ENCODE data around the gene CYB561A3. TPM values are rescaled to one million over a fixed set of nuclear protein-coding genes. Genes with fewer than 3 reads are reported as not detected.
"Not testable (repeated sequence)": the region's sequence is repeated elsewhere in the genome, so short reads cannot be mapped to it uniquely, and the experiment has no call there.

Gene CYB561A3, protein sequence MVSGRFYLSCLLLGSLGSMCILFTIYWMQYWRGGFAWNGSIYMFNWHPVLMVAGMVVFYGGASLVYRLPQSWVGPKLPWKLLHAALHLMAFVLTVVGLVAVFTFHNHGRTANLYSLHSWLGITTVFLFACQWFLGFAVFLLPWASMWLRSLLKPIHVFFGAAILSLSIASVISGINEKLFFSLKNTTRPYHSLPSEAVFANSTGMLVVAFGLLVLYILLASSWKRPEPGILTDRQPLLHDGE
- total RNA-seq: 37.8 TPM

DNA sequence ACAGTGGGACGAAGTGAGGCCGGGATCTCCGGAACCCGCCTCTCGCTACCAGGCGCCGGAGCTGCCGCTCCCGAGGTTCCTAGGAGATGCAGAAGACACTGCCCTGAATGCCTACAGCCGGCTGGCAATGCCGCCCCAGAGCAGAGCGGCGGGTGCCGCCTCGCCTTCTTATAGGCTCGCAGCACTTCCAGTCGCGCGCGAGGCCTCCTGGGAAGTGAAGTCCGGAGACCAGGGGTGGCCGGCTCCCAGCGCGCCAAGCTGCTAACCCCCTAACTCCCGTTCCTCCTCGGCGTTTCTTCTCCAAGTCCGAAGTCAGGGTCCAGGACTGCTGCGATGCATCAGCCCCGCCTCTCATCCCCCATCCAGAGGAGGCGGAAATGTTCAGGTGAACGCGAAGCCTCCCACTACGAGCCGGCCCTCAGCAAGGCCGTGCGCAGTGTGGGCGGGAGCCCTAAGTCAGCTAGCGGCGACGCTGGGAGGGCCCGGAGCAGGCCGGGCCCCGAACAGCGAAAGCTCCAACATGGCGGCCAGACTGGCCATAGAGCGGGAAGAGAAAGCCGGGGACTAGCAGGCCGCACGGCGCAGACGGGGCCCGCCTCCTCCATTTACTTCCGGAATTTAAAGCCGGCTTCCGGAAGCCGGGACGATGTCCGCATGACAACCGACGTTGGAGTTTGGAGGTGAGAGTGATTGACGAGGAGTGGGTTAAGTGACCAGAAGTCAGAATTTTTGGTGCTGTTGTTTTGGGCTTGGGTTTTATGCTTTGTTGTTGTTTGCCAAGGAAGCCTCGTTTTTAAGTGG lies at the start of gene CYB561A3, which contains the start of gene TMEM138:
Gene CYB561A3 (minus strand): TSS at position 142 of the 801 bp plus-strand sequence. CDS start 5,169 bp downstream, outside the sequence.
Gene TMEM138 (plus strand): TSS at position 634 of the 801 bp plus-strand sequence. CDS start 2,017 bp downstream, outside the sequence.
- peak; percentile 93 for DNase-seq (ENCODE audit: low spot score)
- ATAC-seq: peak; percentile 98
- intact Hi-C loops (cut with DNase I): no loop called here

DNA sequence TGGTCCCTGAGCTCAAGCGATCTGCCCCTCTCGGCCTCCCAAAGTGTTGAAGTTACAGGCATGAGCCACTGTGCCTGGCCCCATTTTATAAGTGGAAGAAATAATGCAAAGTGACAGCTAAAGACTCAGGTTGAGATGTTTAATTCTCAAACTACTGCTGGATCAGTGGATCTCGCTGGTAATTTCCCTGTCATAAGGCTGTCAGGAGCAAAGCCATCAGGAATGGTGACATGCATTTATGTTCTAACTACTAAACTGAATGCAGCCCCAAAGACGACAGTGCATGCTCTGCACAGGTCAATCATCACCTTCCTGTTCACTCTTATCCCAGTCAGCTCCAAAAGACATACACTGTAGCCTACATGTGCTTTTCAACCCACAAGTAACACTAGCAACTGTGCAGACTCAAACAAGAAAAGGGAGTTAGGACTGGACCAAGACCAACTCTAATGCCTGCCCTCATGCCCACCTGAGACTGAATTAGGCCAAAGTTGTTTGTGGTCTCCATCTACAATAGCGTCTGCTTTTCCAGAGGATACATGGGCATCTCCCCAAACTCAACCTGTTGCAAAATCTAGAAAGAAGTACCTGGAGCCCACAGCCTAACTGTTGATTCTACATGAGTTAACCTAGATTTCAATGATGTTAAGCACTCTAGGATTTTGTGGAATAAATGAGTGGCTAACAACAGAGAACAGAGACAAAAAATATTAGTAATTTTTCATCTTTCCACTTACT lies 45.5 kb upstream of the CYB561A3 start:
- intact Hi-C loops (cut with DNase I): no loop called here
- ATAC-seq (no peak), DNase-seq (ENCODE audit: low spot score) (no peak)

DNA sequence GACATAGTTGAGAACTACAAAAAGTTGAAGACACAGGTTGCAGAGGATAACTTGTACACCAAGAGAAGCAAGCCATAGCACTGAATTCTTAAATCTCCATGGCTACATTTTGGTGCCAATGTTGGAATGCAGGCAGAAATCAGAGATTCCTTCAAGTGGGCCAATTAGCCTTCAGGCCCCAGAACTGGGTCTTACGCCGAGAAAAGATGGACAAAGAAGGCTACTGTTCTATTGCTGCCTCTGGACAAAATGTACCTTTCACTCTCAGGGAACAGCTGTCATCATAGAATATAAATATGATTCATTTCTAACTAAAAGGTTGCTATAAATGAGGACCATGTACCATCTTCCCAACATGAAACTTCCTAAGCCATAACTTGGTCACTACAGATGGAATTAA lies 44.4 kb upstream of the CYB561A3 start:
- no peak for ATAC-seq
- intact Hi-C loops (cut with DNase I): no loop called here

DNA sequence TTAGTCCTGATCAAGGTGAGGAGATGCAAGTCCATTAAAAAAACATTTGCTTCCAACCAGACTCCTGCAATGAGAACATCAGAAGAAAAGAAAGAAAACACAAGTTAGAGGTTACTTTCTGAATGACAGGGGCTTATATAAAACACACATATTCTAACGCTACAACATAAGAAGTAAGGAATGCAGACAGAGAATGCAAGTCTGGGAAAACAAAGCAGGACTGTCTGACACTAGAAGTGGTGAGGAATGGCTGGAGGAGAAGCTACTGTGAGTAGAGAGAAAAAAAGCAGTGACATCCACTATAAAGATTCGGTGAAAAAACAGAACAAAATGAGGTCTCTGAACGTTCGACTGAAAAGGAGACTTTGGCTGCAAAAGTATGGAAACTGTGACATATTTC lies 43.0 kb upstream of the CYB561A3 start:
- intact Hi-C loops (cut with DNase I): no loop called here
- no peak for ATAC-seq
- DNase-seq (ENCODE audit: low spot score): no peak

More for the DNA sequence above, 44.4 kb upstream of the CYB561A3 start:
- DNase-seq (ENCODE audit: low spot score): no peak

DNA sequence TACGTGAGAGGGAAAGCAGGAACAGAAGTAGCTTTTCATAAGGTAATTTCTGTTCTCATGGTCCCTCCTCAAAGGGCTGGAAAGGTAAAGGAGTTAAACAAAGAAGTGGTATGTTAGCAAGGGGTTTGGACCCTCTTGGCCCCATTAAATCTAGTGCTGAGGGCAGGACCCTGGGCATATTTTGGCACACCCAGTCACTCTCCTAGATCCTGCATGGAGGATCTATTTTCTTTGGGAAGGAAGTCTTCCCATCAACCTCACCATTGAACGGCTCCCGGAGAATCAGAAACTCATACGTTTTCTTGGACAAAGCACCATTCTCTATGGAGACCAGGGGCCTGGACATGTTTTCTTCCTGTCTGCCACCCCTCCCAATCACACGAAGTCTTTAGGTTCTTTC lies 42.4 kb upstream of the CYB561A3 start:
- DNase-seq (ENCODE audit: low spot score): no peak
- ATAC-seq: no peak
- intact Hi-C loops (cut with DNase I): no loop called here

DNA sequence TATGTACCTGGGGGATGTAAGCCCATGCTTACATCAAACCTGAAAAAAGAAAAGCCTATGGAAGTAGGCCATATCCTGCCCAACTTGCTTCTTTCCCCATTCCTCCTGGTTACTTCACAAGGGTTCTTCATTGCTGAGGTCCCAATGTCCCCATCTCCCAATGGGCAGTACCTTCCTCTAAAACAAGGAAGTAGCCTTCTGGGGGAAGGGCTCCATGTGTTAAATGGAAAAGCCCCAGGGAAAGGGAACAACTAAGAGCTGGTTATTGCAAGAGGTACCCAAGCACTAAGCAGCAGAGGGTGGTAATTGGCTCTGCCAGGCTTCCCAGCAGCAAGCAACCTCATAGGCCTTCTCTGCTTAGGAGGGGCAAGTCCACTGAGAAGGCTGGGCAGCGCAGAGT lies 42.0 kb upstream of the CYB561A3 start:
- ATAC-seq: no peak
- no peak for DNase-seq (ENCODE audit: low spot score)
- intact Hi-C loops (cut with DNase I): no loop called here

DNA sequence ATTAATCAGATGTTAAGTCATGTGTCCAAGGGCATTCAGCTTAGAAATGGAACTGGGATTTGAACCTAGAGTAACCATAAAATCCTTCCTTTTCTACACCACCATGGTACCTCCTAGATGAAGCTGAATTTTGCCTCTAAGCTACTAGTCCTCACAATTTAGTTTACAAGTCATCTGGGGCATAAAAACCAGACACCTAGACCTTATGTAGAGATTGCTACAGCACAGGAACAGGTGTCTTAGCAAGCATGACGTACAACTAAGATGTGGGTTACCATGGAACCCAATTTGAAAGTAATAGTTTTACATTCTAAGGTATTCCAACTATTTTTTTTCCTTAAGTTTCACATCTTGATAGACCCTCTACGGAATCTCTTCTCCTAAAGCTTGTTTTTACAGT lies 39.9 kb upstream of the CYB561A3 start:
- ATAC-seq (no peak), DNase-seq (ENCODE audit: low spot score) (no peak)
- intact Hi-C loops (cut with DNase I): no loop called here

DNA sequence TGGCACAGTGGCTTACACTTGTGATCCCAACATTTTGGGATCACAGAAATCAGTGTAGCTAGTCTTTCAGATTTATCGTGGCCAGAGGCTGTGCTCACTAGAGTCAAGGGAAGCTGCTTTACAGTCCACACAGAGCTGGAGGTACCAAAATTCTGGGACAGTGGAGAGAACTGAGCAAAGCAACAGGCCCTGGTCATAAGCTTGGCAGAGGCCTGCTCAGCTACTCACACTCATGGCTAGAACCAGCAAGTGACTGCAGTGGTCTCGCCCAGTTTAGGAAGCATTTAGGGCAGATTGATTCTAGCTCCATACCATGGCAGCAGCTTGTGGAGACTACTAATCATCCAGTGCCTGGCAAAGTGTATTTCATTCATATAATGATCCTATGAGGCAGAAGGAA lies 39.5 kb upstream of the CYB561A3 start:
- intact Hi-C loops (cut with DNase I): no loop called here
- no peak for DNase-seq (ENCODE audit: low spot score)
- ATAC-seq: no peak

DNA sequence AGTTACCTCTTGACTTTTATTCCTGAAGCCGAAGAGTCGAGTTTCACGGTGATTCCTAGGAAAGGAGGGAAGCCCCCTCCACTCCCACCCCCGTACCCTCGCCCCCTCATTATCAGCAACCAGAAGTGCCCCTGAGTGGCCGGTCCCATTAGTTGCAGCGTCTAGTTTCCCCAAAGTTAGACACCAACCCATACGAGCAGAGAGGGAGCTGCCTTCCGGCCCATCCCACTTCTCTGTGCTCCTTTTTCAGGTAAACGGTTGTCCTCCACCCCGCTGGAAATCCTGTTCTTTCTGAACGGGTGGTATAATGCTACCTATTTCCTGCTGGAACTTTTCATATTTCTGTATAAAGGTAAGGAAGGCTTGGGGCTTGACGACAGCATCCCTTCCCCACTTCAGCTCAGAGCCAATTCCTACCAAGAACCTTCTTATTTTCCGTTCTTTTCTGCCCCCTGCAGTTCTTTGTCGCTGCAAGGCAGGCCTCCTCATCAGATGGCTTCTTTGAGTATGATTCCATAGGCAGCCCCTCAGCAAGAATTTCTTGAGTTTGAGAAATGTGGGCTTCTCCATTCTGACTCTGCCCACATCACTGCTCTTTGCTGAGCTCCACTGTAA lies 31.4 kb upstream of the CYB561A3 start:
- DNase-seq (ENCODE audit: low spot score) (no peak), ATAC-seq (peak; percentile 38)
- intact Hi-C loops (cut with DNase I): no loop called here

DNA sequence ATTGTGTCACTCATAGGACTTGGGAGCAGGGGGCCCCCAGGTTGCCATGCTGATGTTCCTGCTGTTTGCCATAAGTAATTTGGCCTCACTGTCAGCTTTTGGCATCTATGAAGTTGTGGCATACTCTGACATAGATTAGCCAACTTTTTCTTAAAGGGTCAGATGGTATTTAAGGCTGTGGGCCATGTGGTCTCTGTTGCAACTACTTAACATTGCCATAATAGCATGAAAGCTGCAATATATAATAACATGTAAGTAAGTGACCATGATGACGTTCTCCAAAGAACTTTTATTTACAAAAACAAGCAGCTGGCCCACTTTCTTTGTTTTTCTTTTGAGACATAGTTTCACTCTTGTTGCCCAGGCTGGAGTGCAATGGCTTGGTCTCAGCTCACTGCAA lies 28.5 kb upstream of the CYB561A3 start:
- ATAC-seq (no peak), DNase-seq (ENCODE audit: low spot score) (no peak)
- intact Hi-C loops (cut with DNase I): no loop called here

DNA sequence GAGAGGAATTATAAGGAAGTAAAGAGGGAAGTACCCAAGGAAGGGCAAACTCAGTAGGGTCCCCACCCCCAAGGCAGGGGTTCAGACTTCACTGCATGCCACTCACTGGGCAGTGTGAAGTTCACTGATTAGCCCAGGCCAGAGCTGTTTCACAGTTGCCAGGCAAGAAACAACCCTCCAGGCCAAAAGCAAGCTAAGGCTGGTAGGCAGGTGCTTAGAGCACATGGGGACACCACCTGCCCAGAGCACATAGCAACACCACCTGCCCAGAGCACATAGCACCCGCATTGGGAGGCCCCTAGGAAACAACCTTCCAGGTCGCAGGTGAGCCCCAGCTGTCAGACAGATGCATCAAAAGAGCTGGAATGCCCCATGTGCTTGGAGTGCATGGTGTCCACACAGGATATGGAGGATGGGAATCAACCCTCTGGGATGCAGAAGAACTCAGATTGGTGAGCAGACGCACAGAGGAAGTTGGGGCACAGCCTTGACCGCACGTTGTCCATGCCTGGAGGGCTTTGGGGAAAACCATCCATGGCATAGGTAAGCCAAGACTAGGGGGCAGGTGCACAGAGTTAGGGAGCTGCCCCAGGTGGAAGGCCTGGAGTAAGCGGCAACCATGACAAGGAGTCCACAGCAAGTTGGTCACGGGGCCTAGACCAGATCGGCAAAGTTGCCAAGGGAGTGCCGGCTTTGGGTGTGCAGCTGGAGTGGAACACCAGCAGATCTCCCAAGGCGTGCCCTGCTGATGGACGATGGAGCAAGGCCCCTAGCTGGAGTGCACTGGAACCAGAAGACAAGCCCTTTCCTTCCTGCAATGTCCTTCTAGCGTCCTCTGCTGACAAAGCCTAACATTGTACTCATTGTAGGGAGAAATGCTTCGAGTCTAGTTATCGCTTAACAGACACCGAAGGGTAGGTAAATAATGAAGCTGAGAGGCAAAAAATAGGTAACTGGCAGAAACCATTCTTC lies 22.9 kb upstream of the CYB561A3 start:
- intact Hi-C loops (cut with DNase I): no loop called here
- ATAC-seq (peak; percentile 50), DNase-seq (ENCODE audit: low spot score) (no peak)

DNA sequence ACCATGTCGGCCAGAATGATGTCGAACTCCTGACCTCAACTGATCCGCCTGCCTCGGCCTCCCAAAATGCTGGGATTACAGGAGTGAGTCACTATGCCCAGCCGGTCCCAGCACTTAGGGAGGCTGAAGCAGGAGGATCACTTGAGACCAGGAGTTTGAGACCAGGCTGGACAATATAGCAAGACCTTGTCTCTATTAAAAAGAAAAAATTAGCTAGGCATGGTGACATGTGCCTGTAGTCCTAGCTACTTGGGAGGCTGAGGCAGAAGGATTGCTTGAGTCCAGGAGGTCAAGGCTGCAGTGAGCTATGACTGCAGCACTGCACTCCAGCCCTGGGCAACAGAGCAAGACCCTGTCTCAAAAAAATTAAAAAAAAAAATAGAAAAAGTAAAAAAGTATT lies 22.2 kb upstream of the CYB561A3 start:
- DNase-seq (ENCODE audit: low spot score); intact Hi-C loops (cut with DNase I); ATAC-seq: not testable (repeated sequence)

DNA sequence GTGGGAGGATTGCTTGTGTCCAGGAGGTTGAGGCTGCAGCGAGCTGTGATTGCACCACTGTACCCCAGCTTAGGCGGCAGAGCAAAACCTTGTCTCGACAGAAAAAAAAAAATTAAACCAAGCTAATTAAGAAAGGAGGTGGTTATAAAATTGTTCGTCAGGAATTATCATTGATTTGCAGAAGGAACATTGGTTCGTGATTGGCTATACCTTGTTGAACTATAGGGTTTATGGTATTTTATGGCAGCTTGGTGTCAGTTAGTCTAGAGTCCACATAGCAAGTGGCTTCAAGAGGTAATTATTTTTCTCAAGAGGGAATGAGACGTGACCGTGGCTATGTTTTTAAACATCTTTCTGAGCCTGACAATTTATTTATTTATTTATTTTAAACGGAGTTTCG lies 19.2 kb upstream of the CYB561A3 start:
- ATAC-seq (no peak), DNase-seq (ENCODE audit: low spot score) (no peak)
- intact Hi-C loops (cut with DNase I): no loop called here

DNA sequence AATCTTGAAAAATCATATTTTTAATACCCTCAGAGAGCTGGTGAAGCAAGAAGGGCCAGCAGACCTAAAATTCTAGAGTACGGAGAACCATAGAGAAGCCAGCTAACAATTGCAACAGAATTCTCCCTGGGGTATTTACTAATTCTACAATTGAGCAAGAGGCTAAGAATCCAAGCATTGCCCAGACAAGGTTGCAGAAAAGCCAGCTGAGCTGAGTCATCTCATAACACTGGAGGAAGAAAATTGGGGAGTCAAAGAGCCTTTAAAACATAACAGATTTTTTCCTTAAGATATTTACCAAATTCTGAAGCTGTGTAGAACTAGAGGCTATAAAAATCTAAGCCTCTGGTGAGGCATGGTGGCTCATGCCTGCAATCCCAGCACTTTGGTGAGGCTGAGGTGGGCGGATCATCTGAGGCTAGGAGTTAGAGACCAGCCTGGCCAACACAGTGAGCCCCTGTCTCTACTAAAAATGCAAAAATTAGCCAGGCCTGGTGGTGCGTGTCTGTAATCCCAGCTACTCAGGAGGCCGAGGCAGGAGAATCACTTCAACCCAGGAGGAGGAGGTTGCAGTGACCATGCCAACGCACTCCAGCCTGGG lies 17.1 kb upstream of the CYB561A3 start:
- peak; percentile 98 for ATAC-seq
- intact Hi-C loops (cut with DNase I): no loop called here
- DNase-seq (ENCODE audit: low spot score): no peak

DNA sequence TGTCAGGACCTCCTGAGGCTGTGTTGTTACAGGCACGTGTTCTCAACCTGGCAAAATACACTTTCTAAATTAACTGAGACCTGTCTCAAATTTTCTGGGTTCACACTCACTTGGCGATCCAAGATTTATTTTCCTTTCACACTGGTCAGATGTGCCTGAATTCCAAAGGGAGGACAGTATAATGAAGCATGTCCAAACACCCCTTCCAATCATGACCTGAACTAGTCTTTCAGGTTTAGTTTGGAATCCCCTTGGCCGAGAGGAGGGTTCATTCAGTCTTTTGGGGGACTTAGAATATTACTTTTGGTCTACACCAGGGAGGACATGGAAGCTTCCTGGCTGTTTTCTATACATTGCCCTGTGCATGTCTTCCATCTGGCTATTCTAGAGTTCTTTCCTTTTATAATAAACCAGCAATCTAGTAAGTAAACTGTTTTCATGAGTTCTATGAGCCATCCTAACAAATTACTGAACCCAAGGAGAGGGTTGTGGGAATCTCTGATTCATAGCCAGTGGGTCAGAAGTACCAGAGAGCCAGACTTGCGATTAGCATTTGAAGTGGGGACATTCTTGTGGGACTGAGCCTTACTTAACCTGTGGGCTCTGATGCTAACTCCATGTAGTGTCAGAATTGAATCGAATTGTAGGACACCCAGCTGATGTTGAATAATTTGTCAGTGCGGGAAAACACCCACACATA lies 15.9 kb upstream of the CYB561A3 start:
- intact Hi-C loops (cut with DNase I): no loop called here
- ATAC-seq (no peak), DNase-seq (ENCODE audit: low spot score) (no peak)

DNA sequence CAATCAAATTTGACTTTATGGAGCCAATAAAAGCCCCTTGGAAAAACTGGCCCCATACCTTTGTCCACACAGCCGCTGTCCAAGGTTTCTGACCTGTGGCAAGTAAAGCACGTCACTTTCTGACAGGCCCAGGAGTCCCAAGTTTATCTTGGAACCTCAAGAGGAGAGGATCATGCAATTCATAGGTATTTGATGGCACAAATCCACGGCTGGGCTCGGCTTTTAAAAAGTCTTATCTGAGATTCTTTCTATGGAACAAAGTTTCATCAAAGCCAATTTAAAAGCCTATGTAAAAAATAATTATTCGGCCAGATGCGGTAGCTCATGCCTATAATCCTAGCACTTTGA lies 14.1 kb upstream of the CYB561A3 start:
- ATAC-seq (no peak), DNase-seq (ENCODE audit: low spot score) (peak; percentile 67)
- intact Hi-C loops (cut with DNase I): no loop called here

DNA sequence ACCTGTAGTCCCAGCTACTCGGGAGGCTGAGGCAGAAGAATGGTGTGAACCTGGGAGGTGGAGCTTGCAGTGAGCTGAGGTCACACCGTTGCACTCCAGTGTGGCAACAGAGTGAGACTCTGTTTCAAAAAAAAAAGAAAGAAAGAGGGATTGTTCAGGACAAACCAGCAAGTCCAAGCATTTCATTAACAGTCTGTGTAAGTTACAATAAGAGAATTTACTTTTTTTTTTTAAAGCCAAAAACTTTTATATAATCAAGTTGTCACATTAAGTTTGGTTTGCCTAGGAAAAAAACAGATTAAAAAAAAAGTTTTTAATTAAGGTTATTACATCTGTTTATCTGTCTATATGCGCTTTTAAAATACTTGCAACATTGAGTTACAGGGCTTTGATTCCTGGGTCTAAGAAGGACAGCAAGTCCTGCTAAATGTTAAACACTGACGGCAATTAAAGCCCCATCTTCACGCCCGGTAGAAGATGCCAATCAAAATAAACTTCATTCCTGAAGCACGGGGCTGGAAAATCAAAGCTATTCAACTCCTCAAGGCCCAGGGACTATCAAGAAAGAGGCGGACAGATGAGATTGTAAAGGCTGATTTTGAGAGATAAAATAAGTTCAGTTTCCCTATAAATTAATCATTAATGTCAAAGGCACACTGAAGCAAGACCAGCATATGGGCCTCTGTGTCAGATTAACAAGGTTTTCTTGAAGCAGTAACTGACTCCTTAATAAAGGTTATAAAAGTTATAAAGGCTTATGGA lies 11.2 kb upstream of the CYB561A3 start:
- intact Hi-C loops (cut with DNase I): no loop called here
- DNase-seq (ENCODE audit: low spot score) (no peak), ATAC-seq (no peak)
